ENCODE results near the gene SAMD8. TPM values are rescaled to one million over a fixed set of nuclear protein-coding genes. Genes with fewer than 3 reads are reported as not detected.
A peak's percentile ranks its signal among the peaks of the same experiment; 100 is the strongest.
"Not testable (repeated sequence)": the region's sequence is repeated elsewhere in the genome, so short reads cannot be mapped to it uniquely, and the experiment has no call there.

SAMD8 gene
- polyA plus RNA-seq, 1 experiment: 32.2 TPM

DNA sequence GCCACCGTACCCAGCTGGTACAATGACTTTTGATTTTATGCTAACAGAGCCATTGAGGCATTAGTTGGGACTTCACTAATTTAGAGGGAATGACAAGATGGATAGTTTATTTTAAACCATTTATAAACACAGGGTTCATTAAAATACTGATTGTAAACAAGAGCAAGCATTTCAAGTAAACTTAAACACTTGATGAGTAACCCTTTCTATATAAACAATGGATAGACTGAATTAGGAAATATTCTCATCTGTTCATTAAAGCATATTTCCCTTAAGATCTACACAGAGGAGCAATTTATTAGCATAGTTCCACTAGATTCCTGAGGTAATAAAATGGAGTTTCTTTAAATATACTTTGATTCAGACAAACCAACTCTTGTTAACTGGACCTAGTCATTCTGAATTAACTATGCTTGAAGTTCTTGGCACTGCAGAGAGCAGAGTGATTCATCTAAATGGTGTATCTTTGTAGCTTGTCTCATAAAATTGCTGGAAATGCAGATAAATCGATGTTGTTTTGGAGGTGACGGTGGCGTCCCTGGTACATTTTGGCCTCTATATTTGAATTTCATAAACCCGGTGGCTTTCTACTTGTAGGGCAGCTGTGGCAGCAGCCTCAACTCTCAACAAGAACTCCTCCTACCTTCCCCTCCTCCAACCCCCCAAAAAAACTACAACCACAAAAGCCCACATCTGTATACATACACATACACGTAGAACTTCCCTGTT lies 83.7 kb downstream of the SAMD8 start:
- ChIA-PET CTCF (interaction anchor here (1.2 kb wide), 1 partner anchor 37 kb away, joined by 3 read pairs; no protein-coding TSS in a partner anchor), POLR2A (interaction anchor here (0.6 to 2.0 kb wide), 4 partner anchors 13 to 69 kb away, joined by 3 to 16 read pairs (median 6); partner anchors contain the start of gene VDAC2)
- Histone ChIP-seq H3K27me3 (ENCODE audit: control insufficient read depth, insufficient read depth, low read length) (no peaks in the 10 kb centered on the region), H3K9me3 (ENCODE audit: control insufficient read depth, insufficient read depth, low read length) (no peaks in the 10 kb centered on the region), H3K4me3 (ENCODE audit: low read depth, low read length) (no peak overlapping the region), H3K27ac (ENCODE audit: low read depth, low read length) (peak overlapping the region; percentile 87)
- TF ChIP-seq, protein P1, sequence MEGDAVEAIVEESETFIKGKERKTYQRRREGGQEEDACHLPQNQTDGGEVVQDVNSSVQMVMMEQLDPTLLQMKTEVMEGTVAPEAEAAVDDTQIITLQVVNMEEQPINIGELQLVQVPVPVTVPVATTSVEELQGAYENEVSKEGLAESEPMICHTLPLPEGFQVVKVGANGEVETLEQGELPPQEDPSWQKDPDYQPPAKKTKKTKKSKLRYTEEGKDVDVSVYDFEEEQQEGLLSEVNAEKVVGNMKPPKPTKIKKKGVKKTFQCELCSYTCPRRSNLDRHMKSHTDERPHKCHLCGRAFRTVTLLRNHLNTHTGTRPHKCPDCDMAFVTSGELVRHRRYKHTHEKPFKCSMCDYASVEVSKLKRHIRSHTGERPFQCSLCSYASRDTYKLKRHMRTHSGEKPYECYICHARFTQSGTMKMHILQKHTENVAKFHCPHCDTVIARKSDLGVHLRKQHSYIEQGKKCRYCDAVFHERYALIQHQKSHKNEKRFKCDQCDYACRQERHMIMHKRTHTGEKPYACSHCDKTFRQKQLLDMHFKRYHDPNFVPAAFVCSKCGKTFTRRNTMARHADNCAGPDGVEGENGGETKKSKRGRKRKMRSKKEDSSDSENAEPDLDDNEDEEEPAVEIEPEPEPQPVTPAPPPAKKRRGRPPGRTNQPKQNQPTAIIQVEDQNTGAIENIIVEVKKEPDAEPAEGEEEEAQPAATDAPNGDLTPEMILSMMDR (IDR thresholded peaks at IDR 0.05; ENCODE audit: low read depth, low read length): no peak
- peak; percentile 81 for DNase-seq (ENCODE audit: low read depth, low spot score)

DNA sequence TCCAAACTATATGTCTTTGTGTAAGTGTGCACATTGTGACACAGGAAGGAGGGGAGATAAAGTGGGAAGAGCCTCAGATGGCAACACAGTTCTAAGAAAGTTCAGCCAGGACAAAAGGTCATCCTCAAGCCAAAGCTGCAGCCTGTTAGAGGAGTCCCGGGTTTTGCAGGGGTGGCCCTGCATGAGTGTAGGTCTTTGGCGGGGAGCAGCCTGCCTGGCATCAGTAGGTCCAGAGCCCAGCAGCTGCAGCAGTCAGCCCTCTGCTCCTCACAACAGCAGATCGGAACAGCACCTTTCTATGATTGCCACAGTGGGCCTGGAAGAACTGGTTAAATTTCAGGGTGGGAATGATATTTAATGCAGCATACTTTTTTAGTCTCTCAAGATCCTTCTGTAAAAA lies 85.6 kb downstream of the SAMD8 start:
- Histone ChIP-seq H3K9me3 (ENCODE audit: control insufficient read depth, insufficient read depth, low read length) (no peaks in the 10 kb centered on the region), H3K27ac (ENCODE audit: low read depth, low read length) (no peak overlapping the region), H3K4me3 (ENCODE audit: low read depth, low read length) (no peak overlapping the region), H3K27me3 (ENCODE audit: control insufficient read depth, insufficient read depth, low read length) (no peaks in the 10 kb centered on the region)
- ChIA-PET CTCF (no interaction called here), POLR2A (interaction anchor here (0.5 kb wide), 1 partner anchor 10 kb away, joined by 4 read pairs; no protein-coding TSS in a partner anchor)
- TF ChIP-seq, protein P1 (IDR thresholded peaks at IDR 0.05; ENCODE audit: low read depth, low read length): no peak
- no peak for DNase-seq (ENCODE audit: low read depth, low spot score)

DNA sequence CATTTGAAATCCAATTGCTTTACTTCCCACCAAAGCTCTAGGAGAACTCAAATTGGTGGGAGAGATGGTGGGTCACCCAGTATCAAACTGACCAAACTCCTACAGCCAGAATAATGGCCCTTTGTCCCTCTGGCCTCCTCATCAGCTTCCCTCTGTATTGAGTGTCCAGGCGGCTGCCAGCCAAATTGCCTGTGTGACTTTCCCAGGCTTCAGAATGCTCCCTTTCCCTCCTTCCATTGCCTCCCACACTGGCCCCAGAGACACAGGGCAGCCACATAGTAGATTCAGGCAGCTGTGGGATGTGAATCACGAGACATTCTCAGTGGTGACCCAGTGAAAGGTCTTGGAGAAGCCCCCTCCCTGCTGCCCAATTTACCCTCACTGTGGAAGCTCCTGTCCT lies 86.5 kb downstream of the SAMD8 start:
- Histone ChIP-seq H3K9me3 (ENCODE audit: control insufficient read depth, insufficient read depth, low read length) (no peaks in the 10 kb centered on the region), H3K27ac (ENCODE audit: low read depth, low read length) (no peak overlapping the region), H3K4me3 (ENCODE audit: low read depth, low read length) (no peak overlapping the region), H3K27me3 (ENCODE audit: control insufficient read depth, insufficient read depth, low read length) (no peaks in the 10 kb centered on the region)
- POLR2A ChIA-PET: no interaction called here
- TF ChIP-seq, protein P1 (IDR thresholded peaks at IDR 0.05; ENCODE audit: low read depth, low read length): no peak
- DNase-seq (ENCODE audit: low read depth, low spot score): no peak
- CTCF ChIA-PET: interaction anchor here (0.7 to 1.5 kb wide), 2 partner anchors 10 to 505 kb away, joined by 3 to 5 read pairs; no protein-coding TSS in a partner anchor

DNA sequence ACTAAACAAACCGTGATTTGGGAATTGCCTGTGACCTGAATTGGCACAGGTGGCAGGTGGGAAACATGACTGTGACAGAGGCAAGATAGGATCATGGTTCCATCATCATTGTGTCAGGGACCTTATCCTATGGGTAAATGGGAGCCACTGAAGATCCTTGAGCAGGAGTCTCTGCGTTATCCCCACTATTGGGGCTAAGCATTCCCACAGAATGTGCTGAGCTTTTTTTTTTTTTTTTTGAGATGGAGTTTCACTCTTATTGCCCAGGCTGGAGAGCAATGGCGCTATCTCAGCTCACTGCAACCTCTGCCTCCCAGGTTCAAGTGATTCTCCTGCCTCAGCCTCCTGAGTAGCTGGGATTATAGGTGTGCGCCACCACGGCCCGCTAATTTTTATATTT lies 88.5 kb downstream of the SAMD8 start:
- ChIA-PET CTCF (interaction anchor here (0.6 kb wide), 1 partner anchor 9 kb away, joined by 8 read pairs; no protein-coding TSS in a partner anchor), POLR2A (interaction anchor here (1.7 kb wide), 1 partner anchor 8 kb away, joined by 6 read pairs; no protein-coding TSS in a partner anchor)
- not testable (repeated sequence) for DNase-seq (ENCODE audit: low read depth, low spot score); H3K4me3 ChIP-seq (ENCODE audit: low read depth, low read length); H3K9me3 ChIP-seq (ENCODE audit: control insufficient read depth, insufficient read depth, low read length); H3K27ac ChIP-seq (ENCODE audit: low read depth, low read length); H3K27me3 ChIP-seq (ENCODE audit: control insufficient read depth, insufficient read depth, low read length)

DNA sequence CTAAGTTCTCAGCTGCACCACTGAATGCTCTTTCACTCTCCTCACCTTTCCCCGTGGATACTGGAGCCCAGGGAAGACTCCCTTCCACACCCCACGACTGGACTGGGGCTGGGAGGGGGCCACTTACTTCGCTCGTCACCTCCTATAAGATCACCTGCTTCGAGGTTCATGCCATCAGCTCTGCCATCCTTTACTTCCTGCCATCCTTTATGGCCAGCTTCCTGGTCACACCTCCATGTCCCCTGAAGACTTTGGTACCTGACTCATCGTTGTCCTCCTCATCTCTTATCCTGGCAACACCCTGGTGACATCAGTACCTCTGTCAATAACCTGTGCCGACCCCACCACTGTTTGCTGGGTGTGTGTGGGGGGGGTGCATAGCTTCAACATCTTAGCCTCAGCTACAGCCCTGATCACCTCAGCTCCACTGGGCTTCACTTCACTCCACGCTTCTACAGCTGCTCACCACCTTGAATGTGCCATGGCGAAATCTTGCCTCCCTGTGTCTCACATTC lies 90.4 kb downstream of the SAMD8 start:
- ChIA-PET POLR2A (no interaction called here), CTCF (no interaction called here)
- DNase-seq (ENCODE audit: low read depth, low spot score): no peak
- H3K27ac ChIP-seq (ENCODE audit: low read depth, low read length): no peak overlapping the region
- no peak overlapping the region for H3K4me3 ChIP-seq (ENCODE audit: low read depth, low read length)
- TF ChIP-seq, protein P1 (IDR thresholded peaks at IDR 0.05; ENCODE audit: low read depth, low read length): no peak
- H3K9me3 ChIP-seq (ENCODE audit: control insufficient read depth, insufficient read depth, low read length): no peaks in the 10 kb centered on the region
- no peaks in the 10 kb centered on the region for H3K27me3 ChIP-seq (ENCODE audit: control insufficient read depth, insufficient read depth, low read length)

Data from AG04450 (cell line).